Jurkat, Clone E6-1 (cell line): ENCODE results near the gene VARS2.

Source experiments
- DNase-seq: peaks from one replicate; pipeline ENCODE4 v3.0.0-alpha.2; 2011; ENCODE audit warnings: low read depth, low spot score
- H3K4me3 ChIP-seq: 2 replicates; pipeline ENCODE4 v1.5.1; 2011; ENCODE audit warnings: mild to moderate bottlenecking, low read length, control low read depth, moderate library complexity

VARS2 gene

DNA sequence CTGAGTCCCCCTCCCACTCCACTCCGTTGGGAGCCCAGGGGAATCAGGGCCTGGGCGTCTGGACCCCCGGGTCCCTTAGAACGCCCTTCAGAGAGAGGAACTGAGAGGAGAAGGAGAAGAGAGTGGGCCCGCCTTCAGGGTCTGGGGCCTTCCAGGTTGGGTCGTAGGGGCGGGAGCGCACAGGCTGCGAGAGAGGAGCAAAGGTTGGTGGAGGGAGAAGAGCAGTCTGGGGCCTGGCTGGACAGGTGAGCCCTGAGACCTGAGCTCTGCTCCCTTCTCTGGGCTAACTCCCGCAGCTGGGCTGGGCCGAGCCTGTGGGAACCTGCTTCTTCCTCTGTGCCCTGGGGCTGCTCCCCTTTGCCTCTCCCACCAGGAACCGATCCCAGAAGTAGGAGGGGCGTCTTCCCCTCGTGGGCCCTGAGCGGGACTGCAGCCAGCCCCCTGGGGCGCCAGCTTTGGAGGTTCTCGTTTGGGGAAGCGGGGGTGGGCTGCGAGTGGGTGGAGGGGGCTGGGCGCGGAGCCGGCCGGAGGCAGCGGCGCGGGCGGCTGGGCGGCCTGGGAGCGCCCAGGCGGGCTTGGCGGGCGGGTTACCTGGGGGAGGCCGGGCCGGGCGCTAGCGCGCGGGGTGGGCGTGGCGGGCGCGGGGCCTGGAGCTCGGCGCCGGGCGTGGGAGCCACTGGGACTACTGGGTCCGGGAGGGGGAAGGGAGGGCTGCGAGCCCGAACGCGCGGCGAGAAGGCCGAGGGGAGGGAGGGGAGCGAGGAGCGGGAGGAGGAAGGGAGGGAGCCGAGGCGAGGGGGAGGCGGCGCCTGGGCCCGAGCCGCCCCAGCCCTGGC lies 30.1 kb upstream of the VARS2 start, which contains the start of gene DDR1:
Gene DDR1, plus strand, starts transcription at position 835 of the 836 bp plus-strand sequence. CDS start 4,211 bp downstream, outside the sequence.
- no peak for DNase-seq

DNA sequence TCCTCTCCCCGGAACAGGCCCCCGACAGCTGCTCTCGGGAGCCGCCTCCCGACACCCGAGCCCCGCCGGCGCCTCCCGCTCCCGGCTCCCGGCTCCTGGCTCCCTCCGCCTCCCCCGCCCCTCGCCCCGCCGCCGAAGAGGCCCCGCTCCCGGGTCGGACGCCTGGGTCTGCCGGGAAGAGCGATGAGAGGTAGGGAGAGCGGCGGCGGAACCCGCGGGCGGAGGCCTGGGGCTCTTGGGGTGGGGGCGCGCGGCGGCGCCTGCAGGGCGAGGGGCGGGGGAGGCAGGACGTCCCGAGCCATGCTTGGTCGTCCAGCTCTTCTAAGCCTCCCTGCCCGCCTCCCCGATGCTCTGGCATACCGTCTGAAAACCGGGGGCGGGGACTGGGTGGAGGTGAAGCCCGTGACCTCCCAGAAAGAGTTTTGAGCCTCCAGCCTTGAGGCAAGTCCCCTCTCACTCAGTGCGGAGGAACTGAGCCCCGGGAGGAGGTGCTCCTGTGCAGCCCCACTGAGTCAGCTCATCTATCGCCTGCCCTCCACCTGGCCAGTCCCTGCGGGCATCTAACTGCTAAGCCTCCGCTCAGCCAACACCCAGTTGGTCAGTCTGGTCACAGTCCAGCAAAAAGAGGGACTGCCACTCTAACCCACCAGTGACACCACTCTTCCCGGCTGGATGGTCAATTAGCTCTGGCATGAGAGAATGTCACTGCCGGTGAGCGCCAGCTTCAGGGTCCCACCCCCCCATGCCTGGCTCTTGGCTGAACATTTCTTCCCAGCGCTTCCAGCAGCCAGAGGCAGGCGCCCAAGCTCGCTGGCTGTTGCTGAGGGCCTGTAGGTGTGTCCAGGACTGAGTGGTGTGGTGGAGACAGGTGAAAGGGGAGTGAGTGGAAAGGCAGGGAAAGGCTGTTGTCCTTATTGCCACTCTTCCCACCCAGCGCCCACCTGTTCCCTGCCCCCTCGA lies 29.2 kb upstream of the VARS2 start:
- peak overlapping the region; percentile 57 for H3K4me3 ChIP-seq
- no peak for DNase-seq

More for the DNA sequence above, 30.1 kb upstream of the VARS2 start, which contains the start of gene DDR1:
- peak within 1 kb of the TSS; percentile 57 for H3K4me3 ChIP-seq

DNA sequence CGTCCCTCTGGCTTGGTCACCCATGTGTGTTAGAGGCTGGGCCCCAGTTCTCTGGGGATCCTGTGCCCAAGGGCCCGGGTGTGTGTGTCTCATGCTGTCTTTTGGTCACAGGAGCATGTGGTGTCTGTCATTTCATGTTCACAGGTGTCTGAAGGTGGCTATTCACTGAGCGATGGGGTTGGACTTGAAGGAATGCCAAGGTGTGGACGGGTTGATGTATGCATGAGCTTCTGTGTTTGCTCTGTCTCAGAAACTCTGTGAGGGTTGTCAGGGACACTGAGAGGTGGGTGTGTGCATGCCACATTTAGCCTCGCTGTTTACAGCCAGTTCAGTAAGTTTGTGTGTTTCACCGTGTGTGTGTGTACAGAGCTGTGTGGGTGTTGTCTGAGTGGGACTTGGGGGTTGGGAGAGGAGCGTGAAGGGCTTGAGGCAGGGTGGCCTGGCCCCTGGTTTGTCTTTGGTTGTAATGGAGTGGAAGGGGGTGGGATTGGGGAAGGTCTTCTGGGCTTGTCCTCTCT lies 28.5 kb upstream of the VARS2 start:
- DNase-seq: no peak
- no peak overlapping the region for H3K4me3 ChIP-seq

DNA sequence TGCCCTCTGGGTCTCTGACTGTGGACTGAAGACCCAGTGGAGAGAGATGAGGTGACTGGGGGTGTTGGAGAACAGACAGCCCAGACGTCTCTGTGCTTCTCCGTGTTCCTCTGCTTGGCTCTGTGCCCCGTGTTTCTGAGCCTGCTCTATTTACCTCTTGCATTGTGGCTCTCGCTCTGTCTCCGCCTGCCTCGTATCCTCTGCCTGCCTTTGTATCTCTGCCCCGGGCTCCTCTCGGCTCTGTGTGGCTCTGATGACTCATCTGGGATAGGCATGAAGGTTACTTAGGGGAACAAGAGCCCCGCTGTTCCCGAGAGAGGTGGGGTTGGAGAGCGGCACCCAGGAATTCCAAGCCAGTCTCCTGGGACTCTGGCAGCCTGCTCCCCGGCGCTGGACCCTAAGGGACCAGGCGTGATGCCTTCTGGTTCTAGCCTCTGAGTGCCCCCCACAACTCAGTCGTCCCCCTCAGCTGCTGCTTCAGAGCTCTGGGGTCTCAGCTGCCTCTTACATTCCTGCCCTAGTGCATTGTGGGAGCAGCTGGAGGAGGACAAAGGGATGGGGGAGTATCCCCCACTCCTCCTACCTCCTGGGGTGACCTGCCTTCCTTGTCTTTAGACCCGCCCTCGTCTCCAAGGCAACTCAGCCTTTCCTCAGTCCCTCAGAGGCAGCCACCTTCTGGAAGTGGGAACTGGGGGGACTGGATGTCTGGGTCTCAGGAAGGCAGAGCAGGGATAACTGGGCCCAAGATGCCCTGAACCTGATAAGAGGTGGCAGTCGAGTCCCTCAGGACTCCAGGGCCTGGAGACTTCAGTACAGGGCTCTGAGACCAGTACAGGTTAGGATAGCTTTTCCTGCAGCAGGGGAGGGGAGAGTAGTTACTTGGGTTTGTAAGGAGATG lies 27.8 kb upstream of the VARS2 start:
- H3K4me3 ChIP-seq: no peak overlapping the region
- DNase-seq: no peak

DNA sequence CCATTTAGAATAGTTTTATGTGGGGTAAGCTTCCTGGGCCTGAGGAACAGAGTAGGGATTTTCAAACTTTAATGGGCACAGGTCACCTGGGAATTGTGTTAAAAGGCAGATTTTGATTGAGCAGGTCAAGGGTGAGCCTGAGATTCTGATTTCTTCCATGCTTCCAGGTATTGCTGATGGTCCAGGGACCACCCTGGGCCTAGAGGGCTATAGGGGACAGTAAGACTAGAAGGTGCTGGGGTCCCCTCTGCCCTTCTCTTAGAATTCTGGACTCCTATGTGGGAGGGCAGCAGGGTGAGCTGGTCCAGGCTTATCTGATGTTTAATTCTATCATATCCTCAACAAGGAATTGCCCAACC lies 27.2 kb upstream of the VARS2 start:
- no peak overlapping the region for H3K4me3 ChIP-seq
- DNase-seq: no peak

DNA sequence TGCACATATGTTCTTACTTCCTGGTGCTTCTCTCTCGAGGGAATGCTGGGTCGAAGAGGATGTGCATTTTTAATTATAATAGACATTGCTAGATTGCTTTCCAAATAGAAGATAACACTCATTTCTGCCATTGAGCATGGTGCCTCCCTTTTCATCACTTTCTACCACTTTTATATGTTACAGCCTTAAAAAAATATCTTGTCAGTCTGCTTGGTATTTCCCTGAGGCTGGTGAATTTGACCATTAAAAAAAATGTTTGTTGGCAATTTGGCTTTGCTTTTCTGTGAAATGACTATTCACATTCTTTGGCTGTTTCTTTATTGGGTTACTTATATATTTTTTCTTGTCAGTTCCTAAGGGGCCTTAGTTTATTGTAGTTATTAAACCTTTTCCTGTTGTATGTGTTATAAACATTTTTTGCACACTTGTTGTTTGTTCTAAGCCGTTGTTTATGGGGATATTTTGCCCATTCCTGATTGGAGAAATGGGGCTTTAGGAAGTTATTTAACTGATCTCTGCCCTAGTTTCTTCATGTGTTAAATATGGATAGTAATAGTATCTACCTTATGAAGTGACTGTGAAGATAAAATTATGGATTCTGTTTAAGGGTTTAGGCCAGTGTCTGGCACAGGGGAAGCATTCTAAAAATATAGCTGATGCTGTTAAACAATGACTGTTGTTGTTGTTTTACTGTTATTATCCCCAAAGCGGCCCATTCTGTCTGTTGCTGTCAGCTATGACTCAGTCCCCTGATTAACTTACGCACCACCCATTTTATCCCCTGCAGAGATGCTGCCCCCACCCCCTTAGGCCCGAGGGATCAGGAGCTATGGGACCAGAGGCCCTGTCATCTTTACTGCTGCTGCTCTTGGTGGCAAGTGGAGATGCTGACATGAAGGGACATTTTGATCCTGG lies 25.9 kb upstream of the VARS2 start:
- DNase-seq: no peak

DNA sequence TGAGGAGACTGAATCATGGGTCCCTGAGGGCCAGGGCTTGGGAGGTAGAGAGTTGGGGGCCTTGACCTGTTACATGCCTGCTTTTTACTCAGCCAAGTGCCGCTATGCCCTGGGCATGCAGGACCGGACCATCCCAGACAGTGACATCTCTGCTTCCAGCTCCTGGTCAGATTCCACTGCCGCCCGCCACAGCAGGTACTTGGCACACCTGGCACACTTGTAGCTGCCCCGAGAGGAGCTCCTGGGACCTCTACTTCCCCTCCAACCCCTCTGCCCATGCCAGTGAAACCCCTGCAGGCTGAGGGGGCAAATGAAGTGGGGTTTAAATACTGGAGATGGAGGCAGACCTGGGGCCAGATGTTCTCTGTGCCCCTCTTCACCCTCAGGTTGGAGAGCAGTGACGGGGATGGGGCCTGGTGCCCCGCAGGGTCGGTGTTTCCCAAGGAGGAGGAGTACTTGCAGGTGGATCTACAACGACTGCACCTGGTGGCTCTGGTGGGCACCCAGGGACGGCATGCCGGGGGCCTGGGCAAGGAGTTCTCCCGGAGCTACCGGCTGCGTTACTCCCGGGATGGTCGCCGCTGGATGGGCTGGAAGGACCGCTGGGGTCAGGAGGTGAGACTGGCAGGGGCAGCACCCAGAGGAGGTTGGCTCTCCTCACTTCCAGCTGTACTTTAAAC lies 25.1 kb upstream of the VARS2 start:
- no peak overlapping the region for H3K4me3 ChIP-seq
- no peak for DNase-seq

More for the DNA sequence above, 25.9 kb upstream of the VARS2 start:
- H3K4me3 ChIP-seq: no peak overlapping the region

DNA sequence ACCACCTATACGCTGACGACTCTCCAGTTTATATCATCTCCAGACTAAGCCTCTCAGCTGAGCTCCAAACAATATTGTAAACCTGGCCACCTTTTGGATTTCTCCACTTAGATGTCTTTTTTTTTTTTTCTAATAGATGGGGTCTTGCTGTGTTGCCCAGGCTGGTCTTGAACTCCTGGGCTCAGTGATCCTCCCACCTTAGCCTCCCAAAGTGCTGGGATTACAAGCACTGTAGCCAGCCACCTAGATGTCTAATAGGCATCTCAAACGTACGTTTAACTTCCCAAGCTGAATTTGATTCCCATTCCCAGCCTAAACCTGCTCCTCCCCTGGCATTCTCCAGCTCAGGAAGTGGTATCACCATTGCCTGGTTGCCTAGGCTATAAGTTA lies 24.5 kb upstream of the VARS2 start:
- no peak for DNase-seq
- no peak overlapping the region for H3K4me3 ChIP-seq

DNA sequence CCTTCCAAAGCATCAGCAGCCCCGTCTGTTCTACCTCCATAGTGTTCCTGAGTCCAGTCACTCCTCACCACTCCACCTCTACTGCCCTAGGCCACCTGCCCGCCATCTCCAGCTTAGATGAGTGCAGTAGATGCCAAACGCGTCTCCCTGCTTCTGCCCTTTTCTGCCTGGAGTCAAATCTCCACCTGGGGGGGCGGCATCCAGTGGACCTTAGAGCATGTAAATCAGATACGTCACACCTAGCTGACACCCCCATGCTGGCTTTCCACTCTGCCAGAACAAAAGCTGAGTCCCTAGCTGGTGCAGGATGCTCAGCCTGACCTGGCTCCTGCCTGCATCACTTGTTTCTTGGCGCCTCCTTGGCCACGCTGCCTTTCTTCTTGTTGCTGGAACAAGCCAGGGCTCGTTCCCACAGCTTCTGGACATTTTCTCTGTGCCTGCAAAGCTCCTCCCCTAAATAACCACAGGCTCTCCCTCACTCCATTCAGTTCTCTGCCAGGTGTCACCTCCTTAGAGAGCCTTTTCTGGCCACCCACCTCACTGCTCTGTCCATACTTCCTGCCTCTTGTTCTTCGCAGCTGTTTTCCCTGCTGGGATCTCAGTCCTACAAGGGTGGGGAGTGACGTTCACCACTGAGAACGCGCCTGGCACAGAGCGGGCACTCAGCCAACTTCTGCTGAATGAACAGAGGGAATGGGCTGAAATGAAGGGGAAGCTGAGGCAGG lies 24.0 kb upstream of the VARS2 start:
- H3K4me3 ChIP-seq: no peak overlapping the region
- no peak for DNase-seq

DNA sequence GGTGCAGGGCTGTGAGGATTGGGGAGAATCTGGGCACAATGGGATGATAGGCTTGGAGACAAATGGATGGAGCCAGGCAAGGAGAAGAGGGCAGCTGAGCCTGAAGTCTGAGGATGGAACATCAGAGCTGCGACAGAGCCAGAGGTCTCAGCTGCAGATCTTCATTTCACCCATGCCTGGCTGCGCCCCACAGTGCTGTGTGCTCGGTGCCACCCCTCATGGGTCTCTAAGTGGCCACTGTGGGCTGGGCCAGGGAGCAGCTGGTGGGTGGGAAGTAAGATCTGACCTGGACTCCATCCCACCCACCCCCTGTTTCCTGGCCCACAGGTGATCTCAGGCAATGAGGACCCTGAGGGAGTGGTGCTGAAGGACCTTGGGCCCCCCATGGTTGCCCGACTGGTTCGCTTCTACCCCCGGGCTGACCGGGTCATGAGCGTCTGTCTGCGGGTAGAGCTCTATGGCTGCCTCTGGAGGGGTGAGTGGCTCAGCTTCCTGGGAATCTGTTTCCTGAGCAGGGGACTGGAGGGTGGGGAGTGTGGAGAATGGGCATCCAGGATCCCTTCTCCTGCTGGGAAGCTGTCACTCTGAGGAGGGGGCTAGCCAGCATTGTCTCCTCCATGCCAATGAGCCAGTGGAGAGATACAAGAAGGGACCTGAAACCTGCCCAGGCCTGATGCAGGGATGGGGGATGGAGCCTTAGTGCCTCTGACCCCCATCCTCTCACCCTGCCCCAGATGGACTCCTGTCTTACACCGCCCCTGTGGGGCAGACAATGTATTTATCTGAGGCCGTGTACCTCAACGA lies 23.2 kb upstream of the VARS2 start:
- H3K4me3 ChIP-seq: no peak overlapping the region
- DNase-seq: no peak

DNA sequence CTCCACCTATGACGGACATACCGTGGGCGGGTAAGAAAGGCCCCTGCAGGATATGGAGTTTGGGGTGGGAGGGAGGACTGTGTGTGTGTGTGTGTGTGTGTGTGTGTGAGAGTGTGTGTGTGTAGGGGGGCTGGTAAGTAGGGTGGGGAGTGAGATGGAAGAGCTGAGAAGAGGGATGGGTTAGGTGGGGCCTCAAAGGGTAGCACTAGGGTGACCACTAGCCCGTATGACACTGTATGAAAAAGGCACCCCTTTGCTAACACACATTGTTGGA lies 22.7 kb upstream of the VARS2 start:
- DNase-seq: no peak
- no peak overlapping the region for H3K4me3 ChIP-seq

DNA sequence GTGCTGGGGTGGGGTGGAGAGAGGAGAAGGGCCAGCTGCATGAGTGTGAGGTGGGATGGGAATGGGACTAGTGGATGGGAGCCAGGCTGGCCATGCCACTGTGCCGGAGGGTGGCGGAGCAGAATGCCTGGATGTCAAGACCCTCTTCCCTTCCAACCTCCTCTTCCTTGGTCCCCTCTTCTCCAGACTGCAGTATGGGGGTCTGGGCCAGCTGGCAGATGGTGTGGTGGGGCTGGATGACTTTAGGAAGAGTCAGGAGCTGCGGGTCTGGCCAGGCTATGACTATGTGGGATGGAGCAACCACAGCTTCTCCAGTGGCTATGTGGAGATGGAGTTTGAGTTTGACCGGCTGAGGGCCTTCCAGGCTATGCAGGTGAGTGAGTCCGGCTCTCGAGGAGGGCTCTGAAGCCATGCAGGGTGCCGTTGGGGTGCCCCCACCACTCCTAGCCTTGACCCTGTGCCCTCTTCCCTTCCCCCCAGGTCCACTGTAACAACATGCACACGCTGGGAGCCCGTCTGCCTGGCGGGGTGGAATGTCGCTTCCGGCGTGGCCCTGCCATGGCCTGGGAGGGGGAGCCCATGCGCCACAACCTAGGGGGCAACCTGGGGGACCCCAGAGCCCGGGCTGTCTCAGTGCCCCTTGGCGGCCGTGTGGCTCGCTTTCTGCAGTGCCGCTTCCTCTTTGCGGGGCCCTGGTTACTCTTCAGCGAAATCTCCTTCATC lies 22.1 kb upstream of the VARS2 start:
- H3K4me3 ChIP-seq: no peak overlapping the region
- no peak for DNase-seq

DNA sequence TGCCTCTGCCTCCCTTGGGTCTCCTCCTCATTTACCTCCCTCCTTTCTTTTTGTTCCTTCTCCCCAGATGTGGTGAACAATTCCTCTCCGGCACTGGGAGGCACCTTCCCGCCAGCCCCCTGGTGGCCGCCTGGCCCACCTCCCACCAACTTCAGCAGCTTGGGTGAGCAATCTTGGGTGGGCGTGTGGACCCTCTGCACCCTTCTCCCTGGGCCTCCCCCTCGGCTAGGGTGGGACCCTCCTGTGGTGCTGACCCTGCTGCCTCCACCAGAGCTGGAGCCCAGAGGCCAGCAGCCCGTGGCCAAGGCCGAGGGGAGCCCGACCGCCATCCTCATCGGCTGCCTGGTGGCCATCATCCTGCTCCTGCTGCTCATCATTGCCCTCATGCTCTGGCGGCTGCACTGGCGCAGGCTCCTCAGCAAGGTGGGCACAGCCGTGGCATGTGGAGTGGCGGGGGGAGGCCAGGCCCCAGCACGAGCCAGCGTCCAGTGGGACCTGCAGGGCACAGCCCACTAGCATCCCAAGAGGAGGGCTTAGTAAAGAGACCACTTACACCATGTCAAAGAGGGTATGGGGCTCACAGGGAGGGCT lies 20.9 kb upstream of the VARS2 start:
- no peak for DNase-seq

DNA sequence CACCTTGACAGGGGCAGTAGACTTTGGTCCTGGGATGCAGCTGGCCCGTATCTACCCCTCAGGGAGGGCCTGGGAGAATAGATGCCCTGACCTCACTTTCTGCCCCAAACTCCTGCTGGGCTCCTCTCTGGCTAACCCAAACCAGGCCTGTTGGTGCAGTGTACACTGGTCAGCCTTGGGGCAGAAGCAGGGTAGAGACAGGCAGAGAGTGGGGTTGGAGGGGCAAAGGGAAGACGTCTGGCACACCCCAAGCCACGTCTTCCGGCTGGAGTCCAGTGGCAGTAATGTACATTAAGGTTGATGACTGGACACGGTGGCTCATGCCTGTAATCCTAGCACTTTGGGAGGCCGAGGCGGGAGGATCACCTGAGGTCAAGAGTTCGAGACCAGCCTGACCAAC lies 20.4 kb upstream of the VARS2 start:
- no peak overlapping the region for H3K4me3 ChIP-seq
- DNase-seq: no peak

More for the DNA sequence above, 20.9 kb upstream of the VARS2 start:
- no peak overlapping the region for H3K4me3 ChIP-seq

DNA sequence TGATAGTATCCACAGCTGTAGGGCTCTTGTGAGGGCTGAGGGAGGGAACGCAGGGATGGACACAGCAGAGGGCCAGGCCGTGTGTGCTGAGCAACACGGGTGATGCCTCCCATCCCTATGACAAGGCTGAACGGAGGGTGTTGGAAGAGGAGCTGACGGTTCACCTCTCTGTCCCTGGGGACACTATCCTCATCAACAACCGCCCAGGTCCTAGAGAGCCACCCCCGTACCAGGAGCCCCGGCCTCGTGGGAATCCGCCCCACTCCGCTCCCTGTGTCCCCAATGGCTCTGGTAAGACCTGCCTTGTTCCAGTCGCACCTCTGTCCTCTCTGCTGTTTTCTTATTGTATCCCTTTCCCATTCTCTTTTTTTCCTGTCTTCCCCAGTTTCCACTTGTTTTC lies 19.7 kb upstream of the VARS2 start:
- H3K4me3 ChIP-seq: no peak overlapping the region
- no peak for DNase-seq
